SKM-1 treated with dmso at 0.1 percent for 144 hours (cell line): ENCODE results near the gene C2CD3.
"Not testable (repeated sequence)": the region's sequence is repeated elsewhere in the genome, so short reads cannot be mapped to it uniquely, and the experiment has no call there.

Experiments used
- DNase-seq: peaks from one replicate; lab custom pipeline; 2025; ENCODE audit not compliant: unreplicated experiment; lab: John Stamatoyannopoulos, UW

The C2CD3 gene

GRCh38 chr11:74069146-74070046 lies 101.4 kb downstream of the C2CD3 start:
- no peak for DNase-seq

DNA sequence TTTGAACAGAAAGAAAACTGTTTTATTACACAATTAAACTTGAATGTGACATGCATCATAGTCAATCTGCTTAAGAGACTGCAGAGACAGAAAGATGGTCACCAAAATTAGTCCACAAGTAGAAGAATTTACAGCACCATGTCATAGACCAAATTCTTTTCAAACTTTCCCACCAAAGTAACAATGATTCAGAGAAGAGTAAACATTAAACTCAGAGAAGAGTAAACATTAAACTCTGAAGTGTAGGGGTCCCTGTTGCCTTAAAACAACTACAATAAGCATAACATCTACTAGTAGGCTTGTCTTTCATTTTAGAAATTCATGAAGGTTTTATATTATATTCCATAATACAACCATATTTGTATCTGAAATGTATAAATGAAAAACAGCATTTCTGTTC lies 104.1 kb downstream of the C2CD3 start:
- DNase-seq = not testable (repeated sequence)

GRCh38 chr11:74065534-74065933 lies 105.3 kb downstream of the C2CD3 start:
- DNase-seq = not testable (repeated sequence)

- DNase-seq = not testable (repeated sequence)
These were observed 107.2 kb downstream of the C2CD3 start for GRCh38 chr11:74063628-74064027.

DNA sequence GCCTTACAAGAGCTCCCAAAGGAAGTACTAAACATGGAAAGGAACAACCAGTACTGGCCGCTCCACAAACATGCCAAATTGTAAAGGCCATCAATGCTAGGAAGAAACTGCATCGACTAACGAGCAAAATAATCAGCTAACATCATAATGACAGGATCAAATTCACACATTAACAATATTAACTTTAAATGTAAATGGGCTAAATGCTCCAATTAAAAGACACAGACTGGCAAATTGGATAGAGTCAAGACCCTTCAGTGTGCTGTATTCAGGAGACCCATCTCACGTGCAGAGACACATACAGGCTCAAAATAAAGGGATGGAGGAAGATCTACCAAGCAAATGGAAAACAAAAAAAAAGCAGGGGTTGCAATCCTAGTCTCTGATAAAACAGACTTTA lies 109.2 kb downstream of the C2CD3 start:
- not testable (repeated sequence) for DNase-seq

GRCh38 chr11:74057249-74058151 lies 113.3 kb downstream of the C2CD3 start:
- DNase-seq = no peak

GRCh38 chr11:74055938-74056337 lies 114.9 kb downstream of the C2CD3 start:
- DNase-seq = no peak

DNA sequence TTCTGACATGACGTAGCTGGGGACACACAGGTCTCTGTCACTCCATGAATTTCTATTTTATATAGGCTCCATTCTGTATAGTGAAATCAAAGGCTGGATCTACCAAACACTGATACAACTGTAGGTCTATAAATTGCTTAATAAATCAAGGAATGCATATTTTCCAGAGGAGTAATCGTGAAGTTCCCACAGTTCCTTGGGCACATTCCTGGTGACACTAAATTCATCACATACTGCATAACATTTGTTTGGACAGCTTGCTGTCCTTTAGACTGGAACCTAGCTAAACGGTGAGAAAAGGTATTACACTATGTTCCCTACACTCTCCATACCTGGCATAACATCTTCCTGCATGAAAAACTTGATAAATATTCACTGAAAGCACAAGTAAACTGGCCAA lies 120.3 kb downstream of the C2CD3 start:
- DNase-seq = no peak

GRCh38 chr11:74048993-74049392 lies 121.8 kb downstream of the C2CD3 start:
- DNase-seq = no peak

- DNase-seq = no peak
These were observed 126.3 kb downstream of the C2CD3 start for GRCh38 chr11:74044538-74044937.

DNA sequence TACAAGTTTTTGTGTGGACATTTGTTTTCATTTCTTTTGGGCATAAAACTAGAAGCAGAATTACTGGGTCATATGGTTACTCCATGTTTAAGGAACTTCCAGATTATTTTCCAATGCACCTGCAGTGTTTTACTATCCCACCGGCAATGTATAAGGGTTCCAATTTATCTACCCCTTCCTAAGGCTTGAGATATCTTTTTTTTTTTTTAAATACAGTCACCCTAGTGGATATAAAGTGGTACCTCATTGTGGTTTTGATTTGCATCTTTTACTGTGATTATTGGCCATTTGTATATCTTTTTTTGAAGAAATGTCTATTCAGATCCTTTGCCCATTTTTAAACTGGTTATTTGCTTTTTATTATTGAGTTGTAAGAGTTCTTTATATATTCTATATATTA lies 127.4 kb downstream of the C2CD3 start:
- no peak for DNase-seq

DNA sequence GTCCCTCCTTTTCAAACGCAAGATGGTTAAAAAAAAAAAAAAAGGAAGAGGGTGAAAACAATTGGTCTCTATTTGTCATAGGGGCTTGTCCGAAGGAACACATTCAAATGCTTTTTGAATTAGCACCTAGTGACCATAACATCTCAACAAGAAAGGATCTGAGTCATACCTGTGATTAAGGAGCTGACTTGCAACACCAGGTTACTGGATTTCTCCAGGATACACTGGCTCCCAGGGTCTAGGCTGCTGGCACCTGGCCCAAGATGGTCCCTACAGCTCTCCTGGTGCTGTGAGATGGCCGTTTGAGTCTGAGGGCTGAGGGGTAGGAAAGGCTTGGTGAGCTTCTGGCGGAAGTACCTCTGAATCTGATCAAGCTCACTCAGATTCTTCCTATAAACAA lies 133.5 kb downstream of the C2CD3 start:
- no peak for DNase-seq

GRCh38 chr11:74035264-74035663 lies 135.5 kb downstream of the C2CD3 start:
- DNase-seq = no peak

DNA sequence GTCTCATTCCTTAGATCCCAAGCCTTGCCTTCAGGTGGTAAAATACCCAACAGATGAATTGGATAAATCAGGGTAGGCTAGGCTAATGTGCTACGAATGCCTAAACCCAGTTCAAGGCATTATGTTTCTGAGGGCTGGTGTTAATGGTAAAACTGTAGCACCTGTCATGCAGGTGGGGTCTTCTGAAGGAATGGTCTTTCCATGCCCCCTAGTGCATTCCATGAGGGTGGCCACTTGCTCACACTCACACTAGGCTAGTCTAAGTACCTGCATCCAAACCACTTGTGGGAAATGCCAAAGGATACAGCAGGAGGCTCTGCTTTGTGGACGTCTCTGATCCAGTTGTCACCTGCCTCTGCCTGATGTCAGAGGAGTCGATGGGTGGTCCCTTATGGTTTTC lies 137.8 kb downstream of the C2CD3 start:
- DNase-seq = no peak

DNA sequence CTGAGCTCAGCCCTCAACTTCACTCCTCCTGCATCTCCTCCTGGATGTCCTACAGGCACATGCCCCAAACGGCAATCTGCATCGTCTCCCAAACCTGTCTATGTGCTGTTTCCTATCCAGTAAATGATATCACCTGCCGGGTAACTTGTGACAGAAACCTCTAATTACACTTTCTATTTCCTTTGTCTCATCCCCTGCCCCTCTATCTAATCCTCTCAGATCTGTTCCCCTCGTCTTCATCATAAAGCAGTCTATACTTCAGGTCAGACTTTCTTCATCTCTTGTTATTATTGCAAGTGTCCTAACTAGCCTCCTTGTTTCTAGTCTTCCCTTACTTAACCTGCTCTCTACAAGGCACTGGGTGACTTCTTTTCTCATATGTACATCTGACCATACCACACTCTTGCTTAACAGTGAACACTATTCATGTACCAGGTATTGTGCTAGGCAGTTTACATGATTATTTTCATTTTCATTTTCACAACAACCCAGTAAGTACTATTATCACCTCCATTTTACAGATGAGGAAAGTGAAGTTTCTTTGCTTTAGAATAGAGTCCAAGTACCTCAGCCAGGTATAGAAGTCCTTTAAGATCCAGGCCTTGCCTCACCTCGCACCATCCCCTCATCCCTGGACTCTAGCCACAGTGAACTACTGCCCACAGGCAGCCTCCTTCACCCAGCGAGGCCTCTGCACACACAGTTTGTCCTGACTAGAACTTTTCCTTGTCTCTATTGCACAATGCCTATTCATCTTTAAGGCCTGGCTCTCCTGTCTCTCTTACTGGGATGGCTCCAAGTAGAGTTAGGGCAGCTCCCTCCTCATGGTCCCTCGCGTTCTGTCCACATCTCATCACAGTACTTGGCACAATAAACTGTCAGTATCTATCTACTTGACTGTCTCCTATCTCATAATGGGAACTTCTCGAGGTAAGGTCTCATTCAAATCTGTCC lies 139.8 kb downstream of the C2CD3 start:
- DNase-seq = no peak

GRCh38 chr11:74025467-74026166 lies 145.2 kb downstream of the C2CD3 start:
- no peak for DNase-seq

DNA sequence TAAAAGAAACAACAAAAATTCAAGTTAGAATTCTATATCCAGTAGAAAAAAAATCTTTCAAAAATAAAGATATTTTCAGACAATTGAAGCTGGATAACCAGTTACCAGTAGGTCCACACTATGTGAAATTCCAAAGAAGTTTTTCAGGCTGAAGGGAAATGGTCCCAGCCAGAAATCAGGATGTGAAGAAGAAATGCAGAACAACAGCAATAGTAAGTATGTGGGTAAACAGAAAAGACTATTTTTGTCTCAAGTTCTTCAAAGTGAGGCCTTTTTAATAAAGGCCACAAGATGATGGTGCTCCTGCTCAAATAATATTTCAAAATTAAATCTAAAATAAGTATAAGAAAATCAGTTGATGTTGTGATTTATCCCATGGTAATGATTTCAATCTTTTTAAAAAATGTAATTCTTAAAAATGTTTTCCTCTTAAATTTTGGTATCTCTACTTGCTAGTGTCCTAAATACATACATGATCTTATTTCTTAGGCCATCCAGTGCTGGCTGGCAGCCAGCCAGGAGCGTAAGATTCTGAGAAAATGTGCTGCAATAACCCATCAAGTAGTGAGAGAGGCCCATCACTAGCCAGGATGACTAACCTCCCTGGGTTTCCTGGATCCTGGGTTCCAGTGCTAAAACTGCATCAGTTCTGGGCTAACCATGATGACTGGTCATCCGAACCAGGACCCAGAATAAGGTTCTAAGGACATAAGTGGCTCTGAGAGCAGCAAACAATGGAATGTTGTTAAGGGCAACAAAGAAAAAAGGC lies 146.4 kb downstream of the C2CD3 start:
- no peak for DNase-seq

DNA sequence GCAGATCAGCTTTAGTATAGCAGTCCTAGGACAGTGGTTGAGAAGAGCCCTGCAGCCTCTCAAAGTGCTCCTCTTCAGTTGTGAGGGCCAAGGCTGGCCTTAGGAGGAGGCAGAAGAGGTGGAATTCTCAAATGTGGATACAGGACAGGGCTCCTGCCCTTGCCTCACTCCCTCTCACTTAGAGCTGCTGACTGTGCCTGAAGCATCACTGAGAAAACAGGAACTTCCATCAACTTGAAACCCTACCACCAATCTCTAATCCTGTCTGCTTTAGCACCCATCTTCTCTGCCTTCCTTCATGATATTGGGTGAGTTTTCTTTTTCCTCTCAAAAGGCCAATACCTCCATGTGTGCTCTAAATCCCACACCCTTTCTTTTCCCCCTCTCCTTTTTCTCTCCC lies 147.5 kb downstream of the C2CD3 start:
- DNase-seq = no peak

- DNase-seq = no peak
These were observed 148.3 kb downstream of the C2CD3 start for GRCh38 chr11:74022546-74022945.
